Body of pancreas (tissue), 4 donors: ENCODE data around the gene UBE2I. TPM values are rescaled to one million over a fixed set of nuclear protein-coding genes. Genes with fewer than 3 reads are reported as not detected.

Source experiments
- ATAC-seq: fragments of 150-250 bp; one replicate; pipeline ENCODE4 v1.9.1; 2016
- DNase-seq, 4 donors: peaks; one replicate each; pipeline ENCODE4 v3.0.0-alpha.2; 2019
- H3K27ac ChIP-seq, 4 donors: fragments of 200-600 bp; sonication (generic); 1 replicate in 3 of 4; 2 replicates in 1 of 4; pipeline versions ENCODE4 v1.5.1 to v1.6.1; 2016 to 2019; ENCODE audit warnings: mild to moderate bottlenecking in 1 of 4, mixed read lengths in 1 of 4, moderate library complexity in 1 of 4
- H3K27me3 ChIP-seq, 2 donors: fragments of 200-600 bp; sonication (generic); one replicate each; pipeline ENCODE4 v1.6.0; 2016; ENCODE audit warnings: mild to moderate bottlenecking in 1 of 2
- H3K36me3 ChIP-seq, 2 donors: fragments of 200-600 bp; sonication (generic); replicated peaks in 1 of 2; 2 replicates each; pipeline ENCODE4 v1.5.1; 2016; ENCODE audit warnings: low read depth in 2 of 2; ENCODE audit not compliant: insufficient read depth in 1 of 2
- H3K4me1 ChIP-seq: fragments of 200-600 bp; sonication (generic); one replicate; pipeline ENCODE4 v1.6.0; 2016
- H3K4me3 ChIP-seq, 2 donors: fragments of 200-600 bp; sonication (generic); 1 replicate in 1 of 2; 2 replicates in 1 of 2; pipeline ENCODE4 v1.5.1; 2016 to 2019
- H3K9me3 ChIP-seq, 3 donors: fragments of 200-600 bp; sonication (generic); 1 replicate in 2 of 3; 2 replicates in 1 of 3; pipeline ENCODE4 v1.5.1; 2016
- POLR2A ChIP-seq, 3 donors: fragments of 450-650 bp; IDR thresholded peaks; one replicate each; pipeline ENCODE4 v1.6.1; 2016; ENCODE audit warnings: antibody characterized with exemption in 3 of 3, mild to moderate bottlenecking in 2 of 3
- WGBS, 2 donors: methylation state at CpG; one replicate each; pipeline ENCODE4 v1.1.5; 2017; 5-methylcytosine and 5-hydroxymethylcytosine counted together
- intact Hi-C: fragments of 100-400 bp; cut with DNase I; formaldehyde crosslinking; loops from one replicate; pipeline ENCODE4 v1.15.1; 2023
- total RNA-seq, 2 donors: library from RNA; depleted of rRNA; stranded (reverse); fragments of >200 nt; gene quantifications; one replicate each; pipeline ENCODE4 v1.1.0, GENCODE V29; 2016
- TF ChIP-seq, protein P1 (sequence below), 7 experiments: fragments of 450-650 bp in 4 of 7; fragments of 200-600 bp in 3 of 7; sonication (generic) in 3 of 7; IDR thresholded peaks; one replicate each; pipeline ENCODE4 v1.5.1; 2016 to 2019; ENCODE audit warnings: antibody characterized with exemption in 7 of 7

UBE2I gene
- total RNA-seq, 2 donors from 2014 or later: 25.9 to 81.7 TPM

DNA sequence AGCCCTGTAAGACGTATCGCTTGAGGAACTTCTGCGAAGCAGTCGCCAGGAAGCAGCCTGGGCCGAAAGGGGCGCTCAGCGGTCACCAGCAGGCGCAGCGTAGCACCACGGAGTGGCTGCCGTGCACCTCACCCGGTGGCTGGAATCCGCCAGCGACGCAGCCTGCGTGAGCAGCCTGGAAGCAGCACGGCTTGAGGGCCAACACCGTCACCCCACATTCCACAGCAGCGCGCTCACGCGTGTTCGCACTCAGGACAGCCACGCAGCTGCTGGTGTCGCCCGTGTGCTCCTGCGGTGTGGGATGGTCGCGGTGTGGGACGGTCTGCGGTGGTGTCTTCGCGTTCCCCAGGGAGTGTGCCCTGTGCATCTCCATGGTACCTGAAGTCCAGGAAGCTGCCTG is 9.6 kb downstream of the UBE2I start:
- ATAC-seq: no peak
- no peak for TF ChIP-seq POLR2A (IDR thresholded peaks at IDR 0.05)
- TF ChIP-seq, protein P1, sequence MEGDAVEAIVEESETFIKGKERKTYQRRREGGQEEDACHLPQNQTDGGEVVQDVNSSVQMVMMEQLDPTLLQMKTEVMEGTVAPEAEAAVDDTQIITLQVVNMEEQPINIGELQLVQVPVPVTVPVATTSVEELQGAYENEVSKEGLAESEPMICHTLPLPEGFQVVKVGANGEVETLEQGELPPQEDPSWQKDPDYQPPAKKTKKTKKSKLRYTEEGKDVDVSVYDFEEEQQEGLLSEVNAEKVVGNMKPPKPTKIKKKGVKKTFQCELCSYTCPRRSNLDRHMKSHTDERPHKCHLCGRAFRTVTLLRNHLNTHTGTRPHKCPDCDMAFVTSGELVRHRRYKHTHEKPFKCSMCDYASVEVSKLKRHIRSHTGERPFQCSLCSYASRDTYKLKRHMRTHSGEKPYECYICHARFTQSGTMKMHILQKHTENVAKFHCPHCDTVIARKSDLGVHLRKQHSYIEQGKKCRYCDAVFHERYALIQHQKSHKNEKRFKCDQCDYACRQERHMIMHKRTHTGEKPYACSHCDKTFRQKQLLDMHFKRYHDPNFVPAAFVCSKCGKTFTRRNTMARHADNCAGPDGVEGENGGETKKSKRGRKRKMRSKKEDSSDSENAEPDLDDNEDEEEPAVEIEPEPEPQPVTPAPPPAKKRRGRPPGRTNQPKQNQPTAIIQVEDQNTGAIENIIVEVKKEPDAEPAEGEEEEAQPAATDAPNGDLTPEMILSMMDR (IDR thresholded peaks at IDR 0.05): no peak
- no peak overlapping the region for H3K4me3 ChIP-seq
- H3K9me3 ChIP-seq: no peaks in the 10 kb centered on the region
- no peaks in the 10 kb centered on the region for H3K4me1 ChIP-seq
- intact Hi-C loops: no loop called here
- H3K36me3 ChIP-seq: peaks cover 24 to 65% of the 10 kb centered on the region in 2 donors
- WGBS, 2 donors: 86 to 88% methylated on average over 16 to 20 of the region's 33 CpGs
- no peaks in the 10 kb centered on the region for H3K27me3 ChIP-seq
- H3K27ac ChIP-seq: no peak overlapping the region
- no peak for DNase-seq

DNA sequence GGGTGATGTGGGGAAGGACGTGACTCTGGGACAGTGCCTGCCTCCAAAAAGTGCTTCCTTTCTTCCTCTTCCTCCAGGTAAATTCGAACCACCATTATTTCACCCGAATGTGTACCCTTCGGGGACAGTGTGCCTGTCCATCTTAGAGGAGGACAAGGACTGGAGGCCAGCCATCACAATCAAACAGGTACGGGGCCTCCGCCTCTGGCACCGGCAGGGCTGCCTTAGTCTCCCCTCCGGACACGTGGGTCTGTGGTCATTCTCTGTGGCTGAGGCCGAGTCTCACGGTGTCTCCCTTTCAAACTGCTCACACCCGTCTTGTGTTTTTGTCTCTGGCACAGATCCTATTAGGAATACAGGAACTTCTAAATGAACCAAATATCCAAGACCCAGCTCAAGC is 10.7 kb downstream of the UBE2I start:
- Histone ChIP-seq H3K36me3 (peaks cover 24 to 60% of the 10 kb centered on the region in 2 donors), H3K27me3 (no peaks in the 10 kb centered on the region), H3K4me3 (no peak overlapping the region), H3K4me1 (no peaks in the 10 kb centered on the region), H3K27ac (no peak overlapping the region), H3K9me3 (no peaks in the 10 kb centered on the region)
- no peak for ATAC-seq
- intact Hi-C loops: no loop called here
- 80 to 83% methylated on average over 12 of the region's 12 CpGs for WGBS, 2 donors
- no peak for TF ChIP-seq POLR2A (IDR thresholded peaks at IDR 0.05)
- TF ChIP-seq, protein P1 (IDR thresholded peaks at IDR 0.05): no peak
- no peak for DNase-seq

DNA sequence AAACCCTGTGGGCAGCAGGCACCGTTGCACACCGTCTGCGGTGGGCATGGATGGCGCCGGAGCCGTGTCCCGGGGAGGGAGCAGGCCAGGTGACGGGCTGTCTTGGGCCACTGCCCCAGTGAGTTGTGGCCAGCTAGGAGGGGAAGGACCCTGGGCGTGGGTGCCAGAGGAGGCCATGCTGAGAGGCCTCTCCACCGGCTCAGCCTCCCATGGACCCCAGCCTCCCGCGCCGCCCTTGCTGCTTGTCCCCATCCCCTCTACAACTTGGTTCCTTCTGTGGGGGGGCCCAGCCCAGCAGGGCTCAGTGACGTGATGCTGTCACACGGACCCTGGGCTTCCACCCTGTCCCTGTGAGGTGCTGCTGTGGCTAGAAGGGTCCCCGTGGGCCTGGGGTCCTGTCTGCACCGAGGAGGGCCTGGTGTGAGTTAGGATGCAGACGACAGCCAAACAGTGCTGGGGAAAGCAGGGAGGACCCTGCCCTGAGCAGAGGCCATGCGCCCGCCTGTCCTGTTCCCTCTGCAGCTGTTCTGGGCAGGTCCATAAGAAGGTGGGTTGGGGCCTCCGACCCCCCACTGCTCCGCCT is 11.3 kb downstream of the UBE2I start:
- DNase-seq (no peak), ATAC-seq (no peak)
- intact Hi-C loops: no loop called here
- H3K4me1 ChIP-seq: no peaks in the 10 kb centered on the region
- TF ChIP-seq POLR2A (IDR thresholded peaks at IDR 0.05): no peak
- TF ChIP-seq, protein P1 (IDR thresholded peaks at IDR 0.05): no peak
- no peak overlapping the region for H3K27ac ChIP-seq
- WGBS, 2 donors: 82 to 93% methylated on average over 5 to 21 of the region's 22 CpGs
- no peaks in the 10 kb centered on the region for H3K9me3 ChIP-seq
- H3K36me3 ChIP-seq: peaks cover 19 to 53% of the 10 kb centered on the region in 2 donors
- no peaks in the 10 kb centered on the region for H3K27me3 ChIP-seq
- H3K4me3 ChIP-seq: no peak overlapping the region

DNA sequence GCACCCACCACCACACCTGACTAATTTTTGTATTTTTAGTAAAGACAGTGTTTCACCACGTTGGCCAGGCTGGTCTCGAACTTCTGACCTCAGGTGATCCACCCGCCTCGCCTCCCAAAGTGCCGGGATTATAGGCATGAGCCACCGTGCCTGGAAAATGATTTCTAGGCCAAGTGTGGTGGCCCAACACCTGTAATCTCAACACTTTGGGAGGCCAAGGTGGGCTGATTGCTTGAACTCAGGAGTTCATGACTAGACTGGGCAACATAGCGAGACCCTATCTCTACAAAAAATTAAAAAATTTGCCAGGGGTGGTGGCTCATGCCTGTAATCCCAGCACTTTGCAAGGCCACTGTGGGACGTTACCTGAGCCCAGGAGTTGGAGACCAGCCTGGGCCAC is 13.0 kb downstream of the UBE2I start:
- H3K27ac ChIP-seq: no peak overlapping the region
- no peak overlapping the region for H3K4me3 ChIP-seq
- no peaks in the 10 kb centered on the region for H3K9me3 ChIP-seq
- peaks cover 13 to 40% of the 10 kb centered on the region in 2 donors for H3K36me3 ChIP-seq
- H3K27me3 ChIP-seq: no peaks in the 10 kb centered on the region
- TF ChIP-seq, protein P1 (IDR thresholded peaks at IDR 0.05): no peak
- no peak for TF ChIP-seq POLR2A (IDR thresholded peaks at IDR 0.05)
- WGBS, 2 donors: 93 to 97% methylated on average over 6 to 8 of the region's 8 CpGs
- intact Hi-C loops: no loop called here
- H3K4me1 ChIP-seq: no peaks in the 10 kb centered on the region
- ATAC-seq (no peak), DNase-seq (no peak)
